Activated T-helper 17 cell treated with anti-CD3 and anti-CD28 coated beads, Interleukin-2, amount 50 U/mL, for 72 hours (primary cell): ENCODE measurements around the gene TMEM219. TPM values are rescaled to one million over a fixed set of nuclear protein-coding genes. Genes with fewer than 3 reads are reported as not detected.
"Not testable (repeated sequence)": the region's sequence is repeated elsewhere in the genome, so short reads cannot be mapped to it uniquely, and the experiment has no call there.

Experiments used
- ATAC-seq: fragments of 150-1000 bp; cut with Tn5 transposase; replicated peaks from 2 replicates; pipeline ENCODE4 v1.10.0; 2021; ENCODE audit warnings: mild to moderate bottlenecking, moderate library complexity
- H3K27ac Mint-ChIP-seq: one replicate; pipeline ENCODE4 v1.8.0; 2022; ENCODE audit warnings: mixed read lengths
- H3K27me3 Mint-ChIP-seq: one replicate; pipeline ENCODE4 v1.8.0; 2022; ENCODE audit warnings: mixed read lengths
- H3K36me3 Mint-ChIP-seq: one replicate; pipeline ENCODE4 v1.8.0; 2022; ENCODE audit warnings: low read depth, mild to moderate bottlenecking, mixed read lengths
- H3K4me1 Mint-ChIP-seq: one replicate; pipeline ENCODE4 v1.8.0; 2022; ENCODE audit warnings: mixed read lengths
- H3K4me3 Mint-ChIP-seq: one replicate; pipeline ENCODE4 v1.8.0; 2022; ENCODE audit warnings: mild to moderate bottlenecking, mixed read lengths
- H3K9me3 Mint-ChIP-seq: one replicate; pipeline ENCODE4 v1.8.0; 2022; ENCODE audit warnings: mixed read lengths
- total RNA-seq, 2 donors: library from RNA; stranded (reverse); gene quantifications; one replicate each; pipeline ENCODE4 v1.2.3, GENCODE V29; 2022

Gene TMEM219
- total RNA-seq, 2 donors from 2014 or later, result 55.2 to 70.8 TPM

GRCh38 chr16:30004811-30005242 lies 42.9 kb downstream of the TMEM219 start:
- ATAC-seq, result no peak
- H3K27me3 Mint-ChIP-seq, result peaks cover 10% of the 10 kb centered on the region
- H3K4me3 Mint-ChIP-seq, result no peak overlapping the region
- peaks cover 6% of the 10 kb centered on the region for H3K4me1 Mint-ChIP-seq
- no peak overlapping the region for H3K27ac Mint-ChIP-seq
- peaks cover 30% of the 10 kb centered on the region for H3K36me3 Mint-ChIP-seq
- no peaks in the 10 kb centered on the region for H3K9me3 Mint-ChIP-seq

GRCh38 chr16:30005341-30006094 lies 43.6 kb downstream of the TMEM219 start:
- Mint-ChIP-seq H3K4me1 (peaks cover 6% of the 10 kb centered on the region), H3K36me3 (peaks cover 24% of the 10 kb centered on the region), H3K9me3 (no peaks in the 10 kb centered on the region), H3K27me3 (peaks cover 12% of the 10 kb centered on the region), H3K4me3 (no peak overlapping the region), H3K27ac (no peak overlapping the region)
- peak; percentile 61 for ATAC-seq

GRCh38 chr16:30006095-30006473 lies 44.2 kb downstream of the TMEM219 start:
- H3K27ac Mint-ChIP-seq, result no peak overlapping the region
- H3K36me3 Mint-ChIP-seq, result peaks cover 22% of the 10 kb centered on the region

GRCh38 chr16:30006659-30007377 lies 44.9 kb downstream of the TMEM219 start:
- H3K36me3 Mint-ChIP-seq, result peaks cover 19% of the 10 kb centered on the region
- H3K4me3 Mint-ChIP-seq, result no peak overlapping the region
- no peak for ATAC-seq
- peaks cover 6% of the 10 kb centered on the region for H3K4me1 Mint-ChIP-seq
- no peaks in the 10 kb centered on the region for H3K9me3 Mint-ChIP-seq
- peaks cover 14% of the 10 kb centered on the region for H3K27me3 Mint-ChIP-seq
- no peak overlapping the region for H3K27ac Mint-ChIP-seq

More at GRCh38 chr16:30006095-30006473, 44.2 kb downstream of the TMEM219 start:
- Mint-ChIP-seq H3K4me1 (peaks cover 6% of the 10 kb centered on the region), H3K9me3 (no peaks in the 10 kb centered on the region), H3K27me3 (peaks cover 13% of the 10 kb centered on the region), H3K4me3 (no peak overlapping the region)
- no peak for ATAC-seq

GRCh38 chr16:30007378-30007895 lies 45.6 kb downstream of the TMEM219 start:
- H3K4me1 Mint-ChIP-seq, result peaks cover 4% of the 10 kb centered on the region
- no peaks in the 10 kb centered on the region for H3K9me3 Mint-ChIP-seq
- peaks cover 17% of the 10 kb centered on the region for H3K27me3 Mint-ChIP-seq
- no peak for ATAC-seq
- peaks cover 17% of the 10 kb centered on the region for H3K36me3 Mint-ChIP-seq
- H3K27ac Mint-ChIP-seq, result no peak overlapping the region
- no peak overlapping the region for H3K4me3 Mint-ChIP-seq

- Mint-ChIP-seq H3K9me3 (no peaks in the 10 kb centered on the region), H3K27ac (no peak overlapping the region), H3K4me3 (no peak overlapping the region), H3K27me3 (peaks cover 17% of the 10 kb centered on the region), H3K36me3 (peaks cover 5% of the 10 kb centered on the region), H3K4me1 (peaks cover 4% of the 10 kb centered on the region)
- ATAC-seq, result no peak
These were observed 47.4 kb downstream of the TMEM219 start for GRCh38 chr16:30009085-30009862.

- Mint-ChIP-seq H3K36me3 (peaks cover 5% of the 10 kb centered on the region), H3K27me3 (peaks cover 17% of the 10 kb centered on the region), H3K27ac (no peak overlapping the region), H3K9me3 (no peaks in the 10 kb centered on the region), H3K4me1 (peaks cover 4% of the 10 kb centered on the region), H3K4me3 (peak overlapping the region; percentile 52)
- no peak for ATAC-seq
These were observed 48.3 kb downstream of the TMEM219 start for GRCh38 chr16:30009990-30010843.

- peaks cover 17% of the 10 kb centered on the region for H3K27me3 Mint-ChIP-seq
- H3K27ac Mint-ChIP-seq, result no peak within 1 kb of the TSS
- peak within 1 kb of the TSS; percentile 72 for H3K4me3 Mint-ChIP-seq
- H3K4me1 Mint-ChIP-seq, result peaks cover 4% of the 10 kb centered on the region
- H3K9me3 Mint-ChIP-seq, result no peaks in the 10 kb centered on the region
- peak; percentile 56 for ATAC-seq
- H3K36me3 Mint-ChIP-seq, result peaks cover 5% of the 10 kb centered on the region
These were observed 49.2 kb downstream of the TMEM219 start, which contains the start of gene DOC2A for GRCh38 chr16:30010844-30011713. Gene DOC2A (minus strand): TSS chr16:30011027. CDS start chr16:30010222, 805 bp downstream.

GRCh38 chr16:30011714-30012504 lies 50.0 kb downstream of the TMEM219 start:
- Mint-ChIP-seq H3K36me3 (peaks cover 5% of the 10 kb centered on the region), H3K4me3 (peak overlapping the region; percentile 72), H3K27ac (no peak overlapping the region), H3K4me1 (peaks cover 4% of the 10 kb centered on the region), H3K9me3 (no peaks in the 10 kb centered on the region), H3K27me3 (peaks cover 17% of the 10 kb centered on the region)
- ATAC-seq, result no peak

- not testable (repeated sequence) for H3K9me3 Mint-ChIP-seq, H3K4me3 Mint-ChIP-seq, ATAC-seq, H3K27ac Mint-ChIP-seq, H3K4me1 Mint-ChIP-seq, H3K36me3 Mint-ChIP-seq
- H3K27me3 Mint-ChIP-seq, result peaks cover 17% of the 10 kb centered on the region
These were observed 50.7 kb downstream of the TMEM219 start for GRCh38 chr16:30012598-30012997.

GRCh38 chr16:30015450-30015849 lies 53.6 kb downstream of the TMEM219 start:
- H3K27me3 Mint-ChIP-seq, H3K4me3 Mint-ChIP-seq, H3K4me1 Mint-ChIP-seq, H3K27ac Mint-ChIP-seq, H3K9me3 Mint-ChIP-seq, H3K36me3 Mint-ChIP-seq, ATAC-seq: not testable (repeated sequence)

GRCh38 chr16:30016555-30017276 lies 54.8 kb downstream of the TMEM219 start:
- H3K36me3 Mint-ChIP-seq, result peaks cover 5% of the 10 kb centered on the region
- peaks cover 4% of the 10 kb centered on the region for H3K27me3 Mint-ChIP-seq
- no peak for ATAC-seq
- H3K27ac Mint-ChIP-seq, result no peak overlapping the region
- H3K4me3 Mint-ChIP-seq, result no peak overlapping the region
- peaks cover 10% of the 10 kb centered on the region for H3K4me1 Mint-ChIP-seq
- H3K9me3 Mint-ChIP-seq, result no peaks in the 10 kb centered on the region
